Activated effector memory CD4-positive, alpha-beta T cell treated with Interleukin-2 at 50 U/mL for 16 hours (primary cell): Measurements from ENCODE around the gene PRR12.
"Not testable (repeated sequence)": the region's sequence is repeated elsewhere in the genome, so short reads cannot be mapped to it uniquely, and the experiment has no call there.

Experiments used
- DNase-seq: peaks from one replicate; pipeline ENCODE4 v3.0.0-alpha.2; 2020

Gene PRR12

DNA sequence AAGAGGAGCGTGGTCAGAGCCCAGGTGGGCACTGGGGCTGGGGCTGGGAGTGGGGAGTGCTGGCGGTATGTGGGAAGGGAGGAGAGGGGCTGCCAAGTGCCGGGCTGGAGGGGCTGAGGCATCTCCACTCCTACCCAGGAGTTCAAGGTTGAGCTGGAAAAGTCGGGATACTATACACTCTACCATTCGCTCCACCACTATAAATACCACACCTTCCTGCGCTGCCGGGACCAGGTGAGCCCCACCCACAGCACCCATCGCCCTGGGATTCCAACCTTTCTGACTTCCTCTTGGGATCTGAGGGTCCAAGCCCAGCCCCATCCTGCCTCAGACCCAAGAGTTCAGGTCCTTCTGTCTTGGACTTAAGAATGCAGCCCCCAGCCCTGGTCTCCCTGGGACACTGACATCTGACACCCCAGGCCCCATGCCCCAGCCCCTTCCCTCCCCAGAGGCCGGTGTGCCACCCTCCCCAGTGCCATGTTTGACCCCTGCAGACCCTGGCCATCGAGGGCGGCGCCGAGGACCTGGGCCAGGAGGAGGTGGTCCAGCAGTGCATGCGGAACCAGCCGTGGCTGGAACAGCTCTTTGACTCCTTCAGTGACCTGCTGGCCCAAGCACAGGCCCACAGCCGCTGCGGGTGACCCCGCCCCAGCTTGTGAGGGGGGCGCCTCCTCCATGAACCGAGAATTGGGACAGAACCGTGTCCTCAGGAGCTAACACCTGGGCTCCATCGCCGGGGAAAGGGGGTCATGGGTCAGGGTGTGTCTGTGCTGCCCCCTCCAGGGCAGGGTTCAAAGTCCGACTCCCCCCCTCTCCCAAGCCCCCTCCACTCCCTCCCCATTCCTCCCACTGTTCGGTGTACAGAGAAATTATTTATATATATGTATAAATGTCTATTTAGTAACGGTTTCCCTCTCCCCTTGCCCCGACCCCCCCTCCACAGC is 34.3 kb downstream of the PRR12 start:
- DNase-seq: no peak

DNA sequence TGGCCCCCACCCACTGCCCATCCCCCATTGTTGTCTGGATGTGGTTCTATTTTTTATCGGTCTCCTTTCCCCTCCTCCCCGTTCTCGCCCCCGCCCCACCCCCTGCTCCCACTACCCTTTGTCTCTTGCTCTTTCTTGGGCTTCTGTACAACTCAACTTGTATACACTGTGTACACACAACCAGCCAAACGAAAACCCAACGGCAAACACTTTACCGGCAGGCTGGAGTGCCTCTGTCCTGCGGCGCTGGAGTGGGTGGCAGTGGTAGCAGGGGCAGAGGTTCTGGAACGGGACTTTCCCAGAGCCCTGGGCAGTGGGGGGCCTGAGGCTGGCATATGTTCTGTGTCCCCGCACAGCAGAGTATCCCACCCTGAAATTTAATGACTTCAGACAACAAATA is 35.2 kb downstream of the PRR12 start:
- no peak for DNase-seq

DNA sequence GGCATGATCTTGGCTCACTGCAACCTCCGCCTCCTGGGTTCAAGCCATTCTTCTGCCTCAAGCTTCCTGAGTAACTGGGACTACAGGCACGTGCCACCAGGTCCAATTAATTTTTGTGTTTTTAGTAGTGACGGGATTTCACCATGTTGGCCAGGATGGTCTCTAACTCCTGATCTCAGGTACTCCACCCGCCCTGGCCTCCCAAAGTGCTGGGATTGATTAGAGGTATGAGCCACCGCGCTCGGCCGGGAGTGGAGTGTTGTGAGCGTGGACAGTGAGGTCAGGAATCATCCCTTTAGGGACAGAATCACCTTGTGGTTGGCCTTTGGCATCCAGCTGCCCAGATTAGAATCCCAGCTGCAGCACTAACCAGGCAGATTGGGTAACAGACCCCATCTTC is 38.7 kb downstream of the PRR12 start:
- DNase-seq: no peak

DNA sequence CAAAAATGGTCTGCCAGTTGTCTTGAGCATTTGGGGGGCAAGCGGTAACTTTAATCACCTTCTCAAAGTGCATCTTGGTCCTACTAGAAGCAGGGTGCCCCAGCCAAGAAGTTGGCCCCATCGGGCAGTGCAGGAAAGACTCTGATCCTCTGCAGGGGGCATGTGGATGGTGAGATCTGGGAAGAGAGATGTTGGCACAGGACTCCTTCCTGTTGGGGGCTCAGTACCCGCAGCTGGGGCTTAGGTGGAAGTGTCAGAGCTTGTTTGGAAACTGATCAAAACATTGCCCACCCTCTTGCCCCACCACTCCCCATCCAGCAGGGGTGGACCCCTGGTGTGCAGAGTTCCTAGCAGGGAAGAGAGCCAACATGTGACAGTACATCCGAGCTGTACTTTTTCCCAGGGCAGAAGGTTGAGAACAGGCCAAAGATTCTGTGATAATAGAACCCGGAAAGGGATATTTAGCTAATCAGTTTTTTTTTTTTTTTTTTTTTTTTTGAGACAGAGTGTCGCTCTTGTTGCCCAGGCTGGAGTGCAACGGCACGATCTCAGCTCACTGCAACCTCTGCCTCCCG is 40.1 kb downstream of the PRR12 start:
- no peak for DNase-seq

DNA sequence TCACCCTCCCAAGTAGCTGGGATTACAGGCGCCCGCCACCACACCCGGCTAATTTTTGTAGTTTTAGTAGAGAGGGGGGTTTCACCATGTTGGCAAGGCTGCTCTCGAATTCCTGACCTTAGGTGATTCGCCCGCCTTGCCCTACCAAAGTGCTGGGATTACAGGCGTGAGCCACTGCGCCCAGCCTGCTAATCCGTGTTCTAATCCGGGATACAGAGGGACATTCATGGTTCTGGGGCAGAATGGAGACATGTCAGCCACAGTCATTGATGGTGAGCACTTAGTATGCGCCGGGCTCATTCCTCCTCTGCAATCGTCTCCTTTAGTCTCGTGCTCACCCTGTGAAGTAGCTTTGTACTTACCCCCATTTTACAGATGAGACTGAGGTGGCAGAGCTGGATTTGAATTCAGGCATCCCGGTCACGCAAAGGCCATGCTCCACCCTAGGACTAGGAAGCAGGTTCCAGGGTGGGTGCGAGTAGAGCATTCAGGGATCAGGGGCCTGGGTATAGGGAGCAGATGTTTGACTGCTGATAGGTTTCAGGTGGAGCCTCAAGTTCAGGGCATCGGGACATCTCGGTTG is 40.7 kb downstream of the PRR12 start:
- no peak for DNase-seq

DNA sequence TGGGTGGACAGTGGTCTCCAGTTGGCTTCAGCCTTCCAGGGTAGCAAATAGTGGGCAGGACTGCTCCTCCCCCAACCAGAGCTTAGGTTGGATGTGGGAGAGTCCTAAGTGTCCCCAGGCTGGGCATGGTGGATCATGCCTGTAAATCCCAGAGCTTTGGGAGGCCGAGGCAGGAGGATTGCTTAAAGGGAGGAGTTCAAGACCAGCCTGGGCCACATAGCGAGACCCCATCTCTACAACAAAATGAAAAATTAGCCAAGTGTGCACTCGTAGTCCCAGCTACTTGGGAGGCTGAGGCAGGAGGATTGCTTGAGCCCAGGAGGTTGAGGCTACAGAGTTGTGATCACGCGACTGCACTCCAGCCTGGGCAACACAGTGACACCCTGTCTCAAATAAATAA is 41.6 kb downstream of the PRR12 start:
- DNase-seq: no peak

DNA sequence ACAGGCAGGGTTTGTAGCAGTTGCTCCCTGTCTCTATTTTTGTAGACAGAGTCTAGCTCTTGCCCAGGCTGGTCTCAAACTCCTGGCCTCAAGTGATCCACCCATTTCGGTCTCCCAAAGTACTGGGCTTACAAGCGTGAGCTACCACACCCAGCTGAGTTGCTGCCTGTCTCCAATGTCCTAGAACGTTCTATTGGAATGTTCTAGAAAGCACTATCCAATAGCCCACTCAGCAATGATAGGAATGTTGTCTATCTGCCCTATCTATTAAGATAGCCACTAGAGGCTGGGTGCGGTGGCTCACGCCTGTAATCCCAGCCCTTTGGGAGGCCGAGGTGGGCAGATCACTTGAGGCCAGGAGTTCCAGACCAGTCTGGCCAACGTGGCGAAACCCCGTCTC is 42.3 kb downstream of the PRR12 start:
- DNase-seq: not testable (repeated sequence)

DNA sequence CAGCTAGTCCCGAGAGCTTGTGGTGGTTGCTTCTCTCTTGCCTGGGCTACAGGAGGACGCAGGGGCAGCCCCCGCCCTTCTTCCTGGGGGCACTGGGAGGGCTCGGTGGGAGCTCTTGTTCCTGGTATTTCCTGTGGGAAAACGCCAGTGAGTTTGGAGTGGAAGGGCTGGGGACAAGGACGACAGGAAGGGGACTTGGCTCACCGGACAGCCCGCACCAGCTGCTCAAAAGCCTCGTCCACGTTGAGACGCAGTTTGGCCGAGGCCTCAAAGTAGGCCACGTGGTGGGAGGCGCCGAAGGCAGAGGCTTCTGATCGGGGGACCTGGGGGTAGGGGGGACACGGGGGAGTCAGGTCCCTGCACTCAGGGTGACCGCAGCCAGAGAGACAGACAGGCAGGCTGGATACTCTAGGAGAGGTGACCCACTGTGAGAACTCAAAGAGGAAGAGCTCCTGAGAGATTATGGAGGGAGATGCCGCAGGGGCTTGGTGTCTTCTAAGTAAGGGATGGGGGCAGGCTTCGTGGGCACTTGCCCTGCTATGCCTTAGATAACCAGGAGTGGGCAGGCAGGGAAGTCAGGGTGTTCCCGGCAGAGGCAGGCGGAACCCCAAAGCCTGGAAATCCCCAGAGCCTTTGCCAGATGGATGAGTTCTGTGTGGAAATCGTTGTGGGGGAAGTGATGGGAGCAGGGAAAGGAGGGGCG is 44.7 kb downstream of the PRR12 start:
- DNase-seq: no peak

DNA sequence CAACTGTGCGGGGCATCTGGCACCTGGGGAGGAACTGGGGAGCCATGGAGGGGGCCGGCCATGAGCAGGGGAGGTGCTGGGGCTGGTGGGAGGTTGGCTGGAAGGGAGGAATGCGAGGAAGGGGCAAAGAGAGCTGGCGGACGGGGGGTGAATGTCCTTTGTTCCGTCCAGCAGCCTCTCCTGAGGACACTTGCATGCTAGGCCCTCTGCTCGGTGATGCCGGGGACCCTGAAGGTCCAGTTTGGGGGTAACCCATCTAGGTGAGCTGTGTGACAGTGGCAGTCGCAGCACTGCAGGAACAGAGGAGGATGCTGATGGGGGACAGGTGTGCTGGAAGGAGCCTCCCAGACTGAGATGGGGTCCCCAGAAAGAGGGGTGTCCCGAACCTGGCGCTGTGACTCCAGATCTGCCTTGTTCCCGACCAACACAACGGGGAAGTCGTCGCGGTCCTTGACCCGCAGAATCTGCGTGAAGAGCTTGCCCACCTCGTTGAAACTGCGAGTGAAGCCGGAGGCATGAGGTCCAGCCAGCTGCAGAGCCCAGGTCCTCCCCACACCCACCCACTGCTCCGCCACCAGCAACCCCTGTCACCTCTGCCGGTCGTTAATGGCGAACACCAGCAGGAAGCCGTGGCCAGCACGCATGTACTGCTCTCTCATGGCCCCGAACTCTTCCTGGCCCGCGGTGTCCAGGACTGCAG is 45.4 kb downstream of the PRR12 start:
- DNase-seq: no peak

DNA sequence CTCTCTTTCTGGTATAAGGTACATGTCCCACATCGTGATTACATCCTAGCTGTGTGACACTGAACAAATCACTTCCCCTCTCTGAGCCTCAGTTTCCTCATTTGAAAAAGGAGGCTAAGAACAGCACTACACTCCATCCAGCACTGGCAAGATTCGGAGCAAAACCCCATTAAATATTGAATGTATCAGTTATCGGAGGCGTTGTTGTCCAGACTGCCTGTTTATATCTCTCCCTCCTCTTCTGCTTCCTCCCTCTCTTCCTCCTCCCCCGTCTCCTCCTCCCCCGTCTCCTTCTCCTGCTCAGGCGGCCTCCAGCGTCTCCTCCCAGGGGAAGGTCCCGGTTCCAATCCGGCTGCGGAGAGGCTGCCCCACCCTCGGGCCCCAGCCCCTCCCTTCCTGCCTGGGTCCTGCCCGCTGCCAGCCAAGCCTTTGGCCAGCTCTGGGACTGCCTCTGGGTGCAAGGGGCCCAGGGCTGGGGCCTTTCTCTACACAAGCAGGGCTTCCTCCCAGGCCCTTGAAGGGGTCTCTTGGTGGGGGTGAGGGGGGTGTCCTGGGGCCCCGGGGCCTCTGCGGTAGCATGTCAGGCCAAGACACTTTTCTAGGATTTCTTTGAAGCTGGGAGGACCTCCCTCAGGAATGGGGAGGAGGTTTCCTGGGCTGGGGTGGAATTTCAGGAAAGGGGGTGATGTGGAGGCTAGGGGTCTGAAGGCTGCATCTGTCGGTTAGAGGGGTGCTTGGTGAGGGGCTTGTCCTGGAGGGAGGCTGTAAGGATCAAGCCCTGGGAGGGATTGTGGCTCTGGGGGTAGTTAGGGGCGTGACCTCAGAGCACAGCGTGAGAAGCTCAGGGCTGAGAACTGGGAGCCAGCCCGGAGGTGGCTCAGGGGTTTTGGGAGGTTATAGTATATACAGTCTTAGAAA is 47.1 kb downstream of the PRR12 start:
- no peak for DNase-seq

DNA sequence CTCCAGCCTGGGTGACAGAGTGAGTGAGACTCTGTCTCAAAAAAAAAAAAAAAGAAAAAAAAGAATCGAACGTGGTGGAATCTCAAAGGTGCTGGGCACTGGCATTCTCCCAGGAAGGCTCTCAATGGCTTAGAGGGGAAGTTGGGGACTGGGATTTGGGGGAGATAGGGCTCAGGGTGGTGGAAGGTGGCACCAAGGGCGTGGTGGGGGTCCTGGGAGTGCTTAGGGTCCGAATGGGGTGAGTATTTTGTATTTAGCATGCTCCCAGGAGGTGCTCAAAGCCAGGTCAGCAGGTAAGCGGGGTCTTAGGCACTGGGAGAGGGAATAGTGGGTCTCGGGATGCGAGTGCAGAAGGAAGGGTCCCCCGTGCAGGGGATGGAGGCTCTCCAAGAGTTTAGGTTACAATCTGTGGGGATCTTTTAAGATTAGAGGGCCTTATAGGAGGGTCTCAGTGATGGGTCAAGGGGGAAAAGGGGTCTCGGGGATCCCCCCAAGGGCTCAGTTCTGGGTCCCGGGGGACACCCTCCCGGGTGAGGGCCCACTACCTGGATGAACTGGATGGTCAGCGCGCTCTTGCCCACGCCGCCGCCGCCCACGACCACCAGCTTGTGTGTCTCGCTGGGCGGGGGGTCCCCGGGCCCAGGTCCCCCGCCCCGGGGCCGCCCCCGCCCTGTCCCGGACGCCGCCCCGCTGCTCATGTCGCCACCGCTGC is 48.6 kb downstream of the PRR12 start:
- no peak for DNase-seq

DNA sequence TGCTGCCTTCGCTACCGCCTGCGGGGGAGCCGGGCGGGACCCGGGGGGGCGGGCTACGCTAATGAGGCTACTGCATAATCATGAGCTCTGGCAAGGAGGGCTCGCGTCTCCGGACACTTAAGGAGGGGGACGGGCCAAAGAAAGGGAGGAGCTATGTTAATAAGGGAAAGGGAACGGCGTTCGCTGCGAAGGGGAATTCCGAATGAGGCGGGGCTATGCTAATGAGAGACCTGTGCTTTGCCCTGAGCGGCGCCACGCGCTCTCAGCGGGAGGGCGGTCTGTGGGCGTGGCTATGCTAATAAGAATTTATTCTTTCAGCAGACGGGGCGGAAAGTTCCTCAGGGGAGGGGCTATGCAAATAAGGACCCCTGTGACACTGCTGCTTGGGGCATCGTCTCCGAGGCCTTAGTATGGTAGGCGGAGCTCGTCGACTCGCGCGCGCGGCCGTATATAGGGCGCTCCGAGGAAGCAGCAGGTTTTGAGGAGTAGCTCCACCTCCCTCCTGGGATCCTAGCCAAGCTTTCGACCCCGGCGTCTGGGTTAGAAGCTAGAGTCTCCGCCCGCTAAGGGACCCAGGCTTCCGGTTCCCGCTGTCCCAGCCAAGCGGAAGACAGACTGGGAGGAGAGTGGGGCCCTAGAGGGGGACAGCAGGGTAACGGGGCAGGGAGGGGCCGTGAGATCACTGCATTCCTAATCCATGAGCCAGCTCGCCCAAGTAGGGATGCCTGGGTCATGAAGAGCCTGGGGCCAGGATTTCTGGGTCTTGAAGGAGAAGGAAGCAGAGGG is 49.3 kb downstream of the PRR12 start, which contains the start of gene RRAS:
RRAS (minus strand) TSS at position 31 of the 786 bp plus-strand sequence. CDS start 45 bp downstream, outside the sequence.
- DNase-seq: peak; percentile 99

DNA sequence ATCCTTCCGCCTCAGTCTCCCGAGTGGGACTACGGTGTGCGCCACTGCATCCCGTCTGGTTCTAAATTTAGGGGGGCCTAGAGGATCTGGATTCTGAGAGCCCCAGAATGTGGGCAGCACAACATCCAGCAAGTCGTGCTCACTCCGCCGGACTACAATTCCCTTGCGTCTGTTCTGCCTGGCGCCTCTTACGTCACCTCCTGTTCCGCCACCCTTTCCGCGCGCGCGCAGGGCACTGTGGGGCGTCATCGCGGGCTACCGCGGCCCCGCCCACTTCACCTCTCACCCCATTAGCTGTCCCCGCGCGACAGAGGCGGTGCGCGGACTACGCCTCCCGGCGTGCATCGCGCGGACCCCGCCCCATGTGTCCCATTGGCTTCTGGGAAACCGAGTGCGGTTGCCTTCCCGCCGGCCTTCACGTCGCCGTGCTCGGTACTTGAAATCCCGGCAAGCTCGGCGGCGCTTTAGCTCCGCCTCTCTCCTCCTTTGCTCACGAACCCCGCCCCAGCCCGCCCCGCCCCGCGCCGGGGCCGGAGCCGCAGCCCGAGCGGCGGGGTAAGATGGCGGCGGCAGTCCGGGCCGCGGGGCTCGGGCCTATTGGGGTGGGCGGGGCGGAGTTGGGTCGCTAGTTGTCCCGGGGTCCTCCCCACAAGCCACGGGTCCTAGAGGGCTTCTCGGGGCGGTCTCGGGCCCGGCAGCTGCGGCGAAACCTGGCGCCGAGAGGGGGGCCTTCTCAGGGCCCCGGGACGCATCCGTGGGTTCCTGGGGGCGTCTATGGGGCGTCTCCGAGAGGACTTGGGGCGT is 50.9 kb downstream of the PRR12 start, which contains the start of gene SCAF1:
SCAF1 (plus strand) TSS at position 522 of the 804 bp plus-strand sequence. CDS start 2,818 bp downstream, outside the sequence.
- peak; percentile 100 for DNase-seq

DNA sequence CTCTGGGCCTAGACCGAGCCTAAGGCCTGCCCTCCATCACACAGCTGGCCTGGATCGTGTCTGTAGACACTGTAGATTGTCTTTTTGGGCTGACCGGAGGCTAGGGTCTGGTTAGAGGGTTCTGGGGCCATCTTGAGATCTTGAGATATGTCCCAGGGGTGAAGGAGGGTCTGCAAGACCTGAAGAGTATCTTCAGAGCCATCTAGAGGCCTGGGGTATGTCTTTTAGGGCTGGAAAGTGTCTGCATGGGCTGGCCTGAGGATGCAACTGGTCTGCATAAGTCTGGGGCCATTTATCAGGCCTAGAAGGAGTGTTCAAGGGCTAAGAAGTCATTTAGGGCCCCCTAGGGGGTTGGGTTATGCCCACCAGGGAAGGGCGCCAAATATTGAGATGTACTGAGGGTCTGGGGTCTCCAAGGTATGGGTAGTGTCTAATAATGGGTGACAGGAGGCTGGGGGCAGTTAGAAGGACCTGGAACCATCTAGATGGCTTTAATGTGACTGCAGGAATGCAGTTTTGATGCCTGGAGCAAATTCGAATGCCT is 51.6 kb downstream of the PRR12 start:
- no peak for DNase-seq

DNA sequence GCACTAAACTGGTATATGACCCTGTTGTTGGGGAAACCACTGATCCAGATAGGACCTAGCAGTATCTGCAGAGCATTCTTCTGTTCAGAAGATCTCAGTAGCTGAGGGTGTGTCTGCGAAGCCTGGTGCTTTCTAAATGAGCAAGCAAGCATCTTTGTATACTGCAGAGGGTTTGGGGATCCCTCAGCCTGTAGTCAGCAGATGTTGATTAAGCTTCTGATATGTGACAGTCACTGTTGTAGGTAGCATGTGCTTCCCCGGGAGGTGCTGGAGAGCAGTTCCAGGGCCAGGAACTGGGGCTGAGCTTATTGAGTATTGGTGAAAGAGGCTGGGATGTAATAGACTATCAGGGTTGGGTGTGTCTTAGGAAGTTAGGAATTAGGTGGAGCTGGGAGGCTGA is 52.5 kb downstream of the PRR12 start:
- no peak for DNase-seq

DNA sequence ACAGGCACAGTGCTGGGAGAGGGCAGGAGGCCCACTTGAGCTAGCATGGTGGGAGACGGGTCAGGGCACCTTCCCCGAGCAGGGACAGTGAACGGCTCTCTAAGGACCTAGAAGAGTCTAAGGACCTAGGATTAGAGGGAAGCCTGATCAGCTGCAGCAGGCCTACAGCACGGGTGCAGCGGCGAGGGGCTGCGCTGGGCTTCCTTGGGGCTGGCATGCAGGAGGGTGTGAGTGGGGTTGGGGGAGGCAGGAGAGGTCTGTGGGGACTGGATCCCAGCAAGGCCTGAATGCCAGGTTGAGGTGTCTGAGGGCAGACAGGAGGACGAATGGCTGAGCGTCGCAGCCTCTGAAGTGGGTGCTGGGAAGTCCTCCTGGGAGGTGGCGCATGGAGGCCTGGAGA is 54.6 kb downstream of the PRR12 start:
- no peak for DNase-seq

DNA sequence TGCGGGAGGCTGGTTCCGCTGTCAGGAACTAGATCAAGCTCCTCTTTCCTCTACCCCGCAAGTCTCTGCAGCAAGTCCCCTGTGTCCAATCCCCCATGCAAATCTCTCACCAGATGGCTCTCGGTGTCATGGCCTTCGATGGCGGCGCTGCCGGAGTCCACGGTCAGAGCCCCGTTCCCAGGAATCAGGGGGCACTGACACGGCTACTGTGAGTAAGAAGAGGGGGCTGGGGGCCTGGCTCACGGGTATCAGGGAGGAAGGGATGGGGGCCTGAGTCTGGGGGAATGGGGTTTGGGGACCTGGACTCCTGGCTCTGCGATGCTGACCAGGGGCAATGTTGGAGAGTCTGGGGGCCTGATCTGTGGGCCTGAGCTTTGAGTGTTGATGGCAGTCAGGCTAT is 55.0 kb downstream of the PRR12 start:
- DNase-seq: no peak

DNA sequence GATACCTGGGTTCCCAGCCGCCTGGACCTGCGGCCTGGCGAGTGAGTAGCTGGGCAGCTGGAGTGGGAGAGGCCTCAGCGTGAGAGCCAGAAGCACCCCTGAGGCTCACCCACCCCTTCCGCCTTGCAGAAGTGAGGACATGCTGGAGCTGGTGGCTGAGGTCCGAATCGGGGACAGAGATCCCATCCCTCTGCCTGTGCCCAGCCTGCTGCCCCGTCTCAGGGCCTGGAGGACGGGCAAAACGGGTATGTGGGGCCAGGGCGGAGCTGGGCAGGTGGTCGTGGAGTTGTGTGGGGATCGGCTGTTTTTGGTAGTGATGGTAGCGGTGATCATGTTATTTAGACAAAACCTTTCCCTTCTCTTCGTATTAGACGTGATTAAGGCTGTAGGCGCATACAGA is 55.6 kb downstream of the PRR12 start:
- DNase-seq: no peak
